GM06990 (cell line): ENCODE measurements around the gene CDH4.
"Not testable (repeated sequence)": the region's sequence is repeated elsewhere in the genome, so short reads cannot be mapped to it uniquely, and the experiment has no call there.

ENCODE experiments used
- DNase-seq: peaks from one replicate; pipeline ENCODE4 v3.0.0-alpha.2; 2011; ENCODE audit not compliant: insufficient read length; ENCODE audit errors: extremely low read depth
- H3K27me3 ChIP-seq: replicated peaks from 2 replicates; pipeline ENCODE4 v1.6.0; 2011; ENCODE audit warnings: low read length; ENCODE audit not compliant: control insufficient read depth, insufficient read depth
- H3K36me3 ChIP-seq: 2 replicates; pipeline ENCODE4 v1.5.1; 2011; ENCODE audit warnings: low read length; ENCODE audit not compliant: control insufficient read depth, insufficient read depth
- H3K4me3 ChIP-seq: replicated peaks from 2 replicates; pipeline ENCODE4 v1.5.1; 2011; ENCODE audit warnings: low read depth, mild to moderate bottlenecking, control low read depth, low read length
- TF ChIP-seq, protein P1 (sequence below): IDR thresholded peaks from 2 replicates; pipeline ENCODE4 v1.5.1; 2011; ENCODE audit warnings: low read length, control low read depth, mild to moderate bottlenecking, inconsistent platforms; ENCODE audit not compliant: insufficient read depth, poor library complexity, severe bottlenecking

Gene CDH4

DNA sequence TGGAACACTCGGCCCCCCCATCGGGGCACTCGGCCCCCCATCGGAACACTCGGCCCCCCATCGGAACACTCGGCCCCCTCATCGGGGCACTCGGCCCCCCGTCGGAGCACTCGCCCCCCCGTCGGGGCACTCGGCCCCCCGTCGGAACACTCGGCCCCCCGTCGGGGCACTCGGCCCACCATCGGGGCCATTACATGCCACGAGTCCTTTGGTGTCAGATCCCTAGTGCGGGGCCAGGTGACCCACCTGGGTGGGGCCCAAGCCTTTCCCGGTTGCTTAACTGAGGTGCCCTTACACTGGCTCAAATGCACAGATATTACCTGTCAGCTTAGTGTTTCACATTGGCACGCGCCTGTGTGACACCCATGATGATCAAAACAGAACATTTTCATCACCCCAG, 717.7 kb downstream of the CDH4 start:
- Histone ChIP-seq H3K4me3 (no peak overlapping the region), H3K36me3 (peaks cover 7% of the 10 kb centered on the region), H3K27me3 (no peaks in the 10 kb centered on the region)
- TF ChIP-seq, protein P1, sequence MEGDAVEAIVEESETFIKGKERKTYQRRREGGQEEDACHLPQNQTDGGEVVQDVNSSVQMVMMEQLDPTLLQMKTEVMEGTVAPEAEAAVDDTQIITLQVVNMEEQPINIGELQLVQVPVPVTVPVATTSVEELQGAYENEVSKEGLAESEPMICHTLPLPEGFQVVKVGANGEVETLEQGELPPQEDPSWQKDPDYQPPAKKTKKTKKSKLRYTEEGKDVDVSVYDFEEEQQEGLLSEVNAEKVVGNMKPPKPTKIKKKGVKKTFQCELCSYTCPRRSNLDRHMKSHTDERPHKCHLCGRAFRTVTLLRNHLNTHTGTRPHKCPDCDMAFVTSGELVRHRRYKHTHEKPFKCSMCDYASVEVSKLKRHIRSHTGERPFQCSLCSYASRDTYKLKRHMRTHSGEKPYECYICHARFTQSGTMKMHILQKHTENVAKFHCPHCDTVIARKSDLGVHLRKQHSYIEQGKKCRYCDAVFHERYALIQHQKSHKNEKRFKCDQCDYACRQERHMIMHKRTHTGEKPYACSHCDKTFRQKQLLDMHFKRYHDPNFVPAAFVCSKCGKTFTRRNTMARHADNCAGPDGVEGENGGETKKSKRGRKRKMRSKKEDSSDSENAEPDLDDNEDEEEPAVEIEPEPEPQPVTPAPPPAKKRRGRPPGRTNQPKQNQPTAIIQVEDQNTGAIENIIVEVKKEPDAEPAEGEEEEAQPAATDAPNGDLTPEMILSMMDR = no peak
- no peak for DNase-seq

DNA sequence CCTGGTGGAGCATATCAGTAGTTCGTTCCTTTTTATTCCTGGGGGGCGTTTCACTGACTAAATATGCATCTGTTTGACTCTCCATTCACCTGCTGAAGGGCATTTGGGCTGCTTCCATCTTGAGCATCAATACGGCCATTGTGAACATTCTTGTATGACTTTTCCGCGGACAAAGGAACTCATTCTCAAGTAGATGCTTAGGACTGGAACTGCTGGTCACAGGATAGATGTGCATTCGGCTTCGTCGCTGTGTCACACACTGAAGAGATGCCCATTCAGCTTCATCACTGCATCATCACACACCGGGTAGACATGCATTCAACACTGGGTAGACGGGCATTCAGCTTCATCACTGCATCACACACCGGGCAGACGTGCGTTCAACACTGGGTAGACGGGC, 718.3 kb downstream of the CDH4 start:
- Histone ChIP-seq H3K4me3 (no peak overlapping the region), H3K27me3 (no peaks in the 10 kb centered on the region), H3K36me3 (peaks cover 7% of the 10 kb centered on the region)
- TF ChIP-seq, protein P1 = no peak
- no peak for DNase-seq

DNA sequence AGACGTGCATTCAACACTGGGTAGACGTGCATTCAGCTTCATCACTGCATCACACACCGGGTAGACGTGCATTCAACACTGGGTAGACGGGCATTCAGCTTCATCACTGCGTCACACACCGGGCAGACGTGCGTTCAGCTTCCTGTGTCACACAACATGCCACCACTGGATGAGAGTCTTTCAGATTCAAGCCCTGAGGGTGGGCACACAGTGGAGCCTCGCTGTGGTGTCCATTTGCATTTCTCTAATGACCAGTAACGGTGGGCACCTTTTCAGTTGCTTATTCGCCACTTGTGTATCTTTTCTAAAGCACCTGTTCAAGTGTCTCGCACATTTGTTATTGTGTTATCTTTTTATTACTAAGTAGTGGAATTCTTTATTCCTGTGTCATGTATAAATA, 719.5 kb downstream of the CDH4 start:
- not testable (repeated sequence) for H3K4me3 ChIP-seq, DNase-seq, H3K27me3 ChIP-seq
- H3K36me3 ChIP-seq = peaks cover 12% of the 10 kb centered on the region

DNA sequence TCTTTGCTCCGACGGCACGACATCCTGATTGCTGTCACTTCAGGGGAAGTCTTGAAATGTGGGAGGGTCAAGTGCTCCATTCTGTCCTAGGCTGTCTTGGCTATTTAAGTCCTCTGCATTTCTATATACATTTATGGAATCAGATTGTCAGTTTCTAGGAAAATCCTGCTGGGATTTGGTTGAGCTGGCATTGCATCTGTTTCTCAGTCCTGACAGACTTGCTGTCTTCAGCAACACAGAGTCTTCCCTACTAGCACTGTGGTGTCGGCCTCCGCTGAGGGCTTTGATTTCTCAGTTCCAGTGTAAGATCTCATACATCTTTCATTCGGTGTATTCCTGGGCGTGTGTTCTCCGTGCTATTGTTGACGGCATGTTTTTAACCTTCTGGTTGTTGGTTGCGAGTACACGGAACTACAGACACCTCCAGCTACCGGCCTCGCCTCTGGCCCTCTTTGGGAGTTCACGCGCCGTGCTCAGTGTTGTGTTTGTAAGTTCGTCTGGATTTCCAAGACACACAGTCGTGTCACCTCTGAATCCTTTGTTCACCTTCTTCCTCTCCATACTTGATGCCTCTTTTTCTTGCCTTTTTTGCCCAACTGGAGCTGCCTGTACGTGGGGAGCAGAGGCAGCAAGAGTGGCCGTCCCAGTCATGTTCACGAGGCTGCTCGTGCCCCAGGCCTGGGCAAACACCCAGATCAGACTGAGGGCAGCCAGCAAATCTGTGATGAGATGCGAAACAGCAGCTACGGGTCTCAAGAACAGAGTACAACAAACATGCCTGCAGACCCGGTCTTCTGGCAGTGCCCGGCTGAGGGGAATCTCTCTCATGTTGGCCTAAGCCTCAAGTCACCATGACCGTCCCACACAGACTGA, 720.8 kb downstream of the CDH4 start:
- no peak overlapping the region for H3K4me3 ChIP-seq
- DNase-seq = no peak
- TF ChIP-seq, protein P1 = no peak

DNA sequence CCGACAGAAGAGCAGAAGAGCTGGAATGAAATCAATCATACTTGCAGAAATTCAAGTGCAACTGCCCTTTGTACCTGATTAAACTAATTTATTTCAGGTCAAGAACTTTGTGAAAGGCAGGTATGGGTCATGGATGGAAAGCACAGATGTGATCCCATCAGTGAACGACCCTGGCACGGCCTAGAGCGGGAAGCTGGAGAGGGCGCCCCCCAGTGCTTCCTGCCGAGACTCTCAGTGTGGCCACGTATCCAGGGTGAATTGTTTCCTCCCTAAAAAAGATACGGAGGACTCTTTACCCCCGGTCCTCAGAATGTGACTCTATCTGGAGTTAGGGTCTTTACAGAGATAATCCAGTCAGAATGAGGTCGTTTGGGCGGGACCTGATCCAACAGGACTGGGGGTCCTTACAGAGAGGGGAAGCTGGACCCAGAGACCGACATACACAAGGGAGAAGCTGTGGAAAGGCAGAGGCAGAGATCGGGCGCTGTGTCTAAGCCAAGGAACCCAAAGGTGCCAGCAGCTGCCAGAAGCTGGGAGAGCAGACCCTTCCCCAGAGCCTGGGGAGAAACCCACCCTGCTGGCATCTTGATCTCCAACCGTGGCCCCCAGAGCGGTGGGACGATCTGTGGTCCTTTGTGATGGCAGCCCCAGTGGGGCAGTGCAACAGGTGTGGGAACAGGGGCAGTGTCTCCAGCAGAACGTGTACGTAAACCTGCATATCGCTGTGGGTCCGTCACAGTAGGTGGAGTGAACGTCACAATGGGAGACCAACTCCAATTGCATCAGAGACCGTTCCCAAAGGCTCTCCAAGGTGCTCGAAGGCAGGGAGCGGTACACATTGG, 721.7 kb downstream of the CDH4 start:
- no peaks in the 10 kb centered on the region for H3K27me3 ChIP-seq
- TF ChIP-seq, protein P1 = no peak
- H3K4me3 ChIP-seq = no peak overlapping the region
- H3K36me3 ChIP-seq = peaks cover 13% of the 10 kb centered on the region
- DNase-seq = no peak

More for the DNA sequence above, 720.8 kb downstream of the CDH4 start:
- Histone ChIP-seq H3K36me3 (peaks cover 13% of the 10 kb centered on the region), H3K27me3 (no peaks in the 10 kb centered on the region)

DNA sequence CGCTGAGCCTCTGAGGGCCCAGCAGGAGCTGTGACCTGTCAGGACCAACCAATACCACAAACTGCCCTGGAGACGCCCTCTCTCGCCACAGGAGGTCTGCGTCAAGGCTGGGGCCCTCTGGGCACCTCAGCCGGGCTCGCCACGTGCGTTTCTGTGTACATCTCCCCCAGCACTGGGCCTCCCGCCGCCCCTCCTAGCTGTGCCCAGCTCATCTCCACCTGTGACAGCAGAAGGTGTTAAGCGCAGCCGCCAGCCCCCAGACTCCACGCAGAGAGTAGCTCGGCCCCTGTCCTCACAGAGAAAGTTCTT, 722.2 kb downstream of the CDH4 start:
- Histone ChIP-seq H3K27me3 (no peaks in the 10 kb centered on the region), H3K36me3 (peaks cover 13% of the 10 kb centered on the region), H3K4me3 (no peak overlapping the region)
- no peak for DNase-seq
- TF ChIP-seq, protein P1 = no peak
